Activated T-helper 17 cell treated with anti-CD3 and anti-CD28 coated beads, Interleukin-2, amount 50 U/mL, for 72 hours (primary cell): Measurements from ENCODE around the gene UAP1L1. TPM values are rescaled to one million over a fixed set of nuclear protein-coding genes. Genes with fewer than 3 reads are reported as not detected.
A peak's percentile ranks its signal among the peaks of the same experiment; 100 is the strongest.

Source experiments
- ATAC-seq: fragments of 150-1000 bp; cut with Tn5 transposase; replicated peaks from 2 replicates; pipeline ENCODE4 v1.10.0; 2021; ENCODE audit warnings: mild to moderate bottlenecking, moderate library complexity
- H3K27ac Mint-ChIP-seq: one replicate; pipeline ENCODE4 v1.8.0; 2022; ENCODE audit warnings: mixed read lengths
- H3K27me3 Mint-ChIP-seq: one replicate; pipeline ENCODE4 v1.8.0; 2022; ENCODE audit warnings: mixed read lengths
- H3K36me3 Mint-ChIP-seq: one replicate; pipeline ENCODE4 v1.8.0; 2022; ENCODE audit warnings: low read depth, mild to moderate bottlenecking, mixed read lengths
- H3K4me1 Mint-ChIP-seq: one replicate; pipeline ENCODE4 v1.8.0; 2022; ENCODE audit warnings: mixed read lengths
- H3K4me3 Mint-ChIP-seq: one replicate; pipeline ENCODE4 v1.8.0; 2022; ENCODE audit warnings: mild to moderate bottlenecking, mixed read lengths
- H3K9me3 Mint-ChIP-seq: one replicate; pipeline ENCODE4 v1.8.0; 2022; ENCODE audit warnings: mixed read lengths
- total RNA-seq, 2 donors: library from RNA; stranded (reverse); gene quantifications; one replicate each; pipeline ENCODE4 v1.2.3, GENCODE V29; 2022

UAP1L1 gene
- total RNA-seq, 2 donors from 2014 or later: 27.9 to 33.0 TPM

- peak; percentile 3 for ATAC-seq
- Mint-ChIP-seq H3K36me3 (peaks cover 18% of the 10 kb centered on the region), H3K4me1 (peaks cover 16% of the 10 kb centered on the region), H3K27me3 (no peaks in the 10 kb centered on the region), H3K27ac (peak overlapping the region; percentile 98), H3K9me3 (no peaks in the 10 kb centered on the region), H3K4me3 (peak overlapping the region; percentile 99)
Observed at GRCh38 chr9:137128862-137129455, 51.6 kb downstream of the UAP1L1 start.

- Mint-ChIP-seq H3K36me3 (peaks cover 18% of the 10 kb centered on the region), H3K4me1 (peaks cover 16% of the 10 kb centered on the region), H3K27me3 (no peaks in the 10 kb centered on the region), H3K4me3 (peak overlapping the region; percentile 99), H3K27ac (no peak overlapping the region), H3K9me3 (no peaks in the 10 kb centered on the region)
- ATAC-seq: peak; percentile 97
Observed at GRCh38 chr9:137129456-137130175, 52.3 kb downstream of the UAP1L1 start.

GRCh38 chr9:137130176-137130755 is 52.9 kb downstream of the UAP1L1 start:
- Mint-ChIP-seq H3K27ac (no peak overlapping the region), H3K27me3 (no peaks in the 10 kb centered on the region), H3K36me3 (peaks cover 18% of the 10 kb centered on the region), H3K9me3 (no peaks in the 10 kb centered on the region), H3K4me3 (peak overlapping the region; percentile 73), H3K4me1 (peaks cover 16% of the 10 kb centered on the region)
- peak; percentile 12 for ATAC-seq

Other genes starting within 250 kb of the UAP1L1 start
- 10 to 100 TPM in 1 of 2 donors, 1 to 10 TPM in 1; 4.3 to 12.9 TPM for gene AJM1, start 235.0 kb upstream of the UAP1L1 start, total RNA-seq
- gene PHPT1, start 228.1 kb upstream of the UAP1L1 start, total RNA-seq: 100 to 1,000 TPM; 138 to 194 TPM
- 10 to 100 TPM; 18.6 to 27.4 TPM for gene MAMDC4, start 225.2 kb upstream of the UAP1L1 start, total RNA-seq
- gene EDF1, start 211.2 kb upstream of the UAP1L1 start, total RNA-seq: 100 to 1,000 TPM; 221 to 265 TPM
- 10 to 100 TPM; 54.4 to 56.8 TPM for gene TRAF2, start 191.0 kb upstream of the UAP1L1 start, total RNA-seq
- 10 to 100 TPM; 91.0 to 99.2 TPM for gene FBXW5, start 132.8 kb upstream of the UAP1L1 start, total RNA-seq
- gene C8G, start 132.3 kb upstream of the UAP1L1 start, total RNA-seq: 1 to 10 TPM in 1 of 2 donors, not detected in 1; 3.1 TPM
- 1 to 10 TPM in 1 of 2 donors, under 1 TPM in 1; 0.54 to 2.4 TPM for gene LCN12, start 125.2 kb upstream of the UAP1L1 start, total RNA-seq
- gene PTGDS, start 100.0 kb upstream of the UAP1L1 start, total RNA-seq: 1 to 10 TPM in 1 of 2 donors, not detected in 1; 1.3 TPM
- under 1 TPM in 1 of 2 donors, not detected in 1; 0.11 TPM for gene LCNL1, start 94.5 kb upstream of the UAP1L1 start, total RNA-seq
- gene PAXX, start 85.1 kb upstream of the UAP1L1 start, total RNA-seq: 10 to 100 TPM; 31.1 to 49.1 TPM
- under 1 TPM in 1 of 2 donors, not detected in 1; 0.26 TPM for gene CLIC3, start 80.9 kb upstream of the UAP1L1 start, total RNA-seq
- gene ABCA2, start 49.3 kb upstream of the UAP1L1 start, total RNA-seq: 10 to 100 TPM; 43.0 to 63.9 TPM
- 10 to 100 TPM; 12.1 to 27.9 TPM for gene FUT7, start 45.4 kb upstream of the UAP1L1 start, total RNA-seq
- 10 to 100 TPM; 66.3 to 96.1 TPM for gene NPDC1, start 31.3 kb upstream of the UAP1L1 start, total RNA-seq
- gene ENTPD2, start 23.5 kb upstream of the UAP1L1 start, total RNA-seq: under 1 TPM; 0.39 to 0.69 TPM
- gene SAPCD2, start 7.0 kb upstream of the UAP1L1 start, total RNA-seq: 10 to 100 TPM in 1 of 2 donors, 1 to 10 TPM in 1; 5.6 to 21.9 TPM
- gene MAN1B1, start 9.5 kb downstream of the UAP1L1 start, total RNA-seq: 10 to 100 TPM; 38.2 to 67.6 TPM
- gene DPP7, start 37.2 kb downstream of the UAP1L1 start, total RNA-seq: 100 to 1,000 TPM; 219 to 255 TPM
- gene GRIN1, start 61.6 kb downstream of the UAP1L1 start, total RNA-seq: 1 to 10 TPM in 1 of 2 donors, under 1 TPM in 1; 0.06 to 1.2 TPM
- gene LRRC26, start 92.5 kb downstream of the UAP1L1 start, total RNA-seq: not detected
- gene TMEM210, start 94.5 kb downstream of the UAP1L1 start, total RNA-seq: not detected
- 10 to 100 TPM; 50.6 to 53.1 TPM for gene ANAPC2, start 111.0 kb downstream of the UAP1L1 start, total RNA-seq
- gene SSNA1, start 111.2 kb downstream of the UAP1L1 start, total RNA-seq: 10 to 100 TPM; 43.7 to 84.7 TPM
- 1 to 10 TPM; 5.5 to 9.4 TPM for gene TPRN, start 123.2 kb downstream of the UAP1L1 start, total RNA-seq
- gene TMEM203, start 128.1 kb downstream of the UAP1L1 start, total RNA-seq: 10 to 100 TPM; 19.3 to 27.3 TPM
- 10 to 100 TPM; 20.5 to 40.2 TPM for gene NDOR1, start 128.2 kb downstream of the UAP1L1 start, total RNA-seq
- 1 to 10 TPM; 3.5 to 7.4 TPM for gene RNF208, start 144.7 kb downstream of the UAP1L1 start, total RNA-seq
- gene CYSRT1, start 147.7 kb downstream of the UAP1L1 start, total RNA-seq: under 1 TPM; 0.32 to 0.40 TPM
- under 1 TPM in 1 of 2 donors, not detected in 1; 0.17 TPM for gene RNF224, start 150.0 kb downstream of the UAP1L1 start, total RNA-seq
- not detected for gene SLC34A3, start 153.4 kb downstream of the UAP1L1 start, total RNA-seq
- 100 to 1,000 TPM; 232 to 372 TPM for gene TUBB4B, start 163.8 kb downstream of the UAP1L1 start, total RNA-seq
- not detected for gene STPG3, start 173.8 kb downstream of the UAP1L1 start, total RNA-seq
- gene NELFB, start 177.8 kb downstream of the UAP1L1 start, total RNA-seq: 10 to 100 TPM; 43.6 to 78.0 TPM
- gene TOR4A, start 200.2 kb downstream of the UAP1L1 start, total RNA-seq: 10 to 100 TPM in 1 of 2 donors, 1 to 10 TPM in 1; 4.9 to 11.5 TPM
- under 1 TPM; 0.66 to 0.86 TPM for gene NRARP, start 224.8 kb downstream of the UAP1L1 start, total RNA-seq